Measurements from ENCODE around the gene SORCS2. TPM values are rescaled to one million over a fixed set of nuclear protein-coding genes. Genes with fewer than 3 reads are reported as not detected.
"Not testable (repeated sequence)": the region's sequence is repeated elsewhere in the genome, so short reads cannot be mapped to it uniquely, and the experiment has no call there.

Gene SORCS2
- total RNA-seq, 3 donors from 2014 or later = 0.66 to 1.3 (median 0.80) TPM

- Histone ChIP-seq H3K27me3 (peaks cover 0 to 7% of the 10 kb centered on the region in 2 donors), H3K27ac (no peak overlapping the region), H3K36me3 (no peaks in the 10 kb centered on the region), H3K4me1 (no peaks in the 10 kb centered on the region), H3K9me3 (no peaks in the 10 kb centered on the region), H3K4me3 (no peak overlapping the region)
- no peak for DNase-seq (ENCODE audit: low spot score in 2 of 2)
- no peak for TF ChIP-seq CTCF (IDR thresholded peaks at IDR 0.05)
- TF ChIP-seq POLR2A (IDR thresholded peaks at IDR 0.05) = no peak
- TF ChIP-seq POLR2AphosphoS5 (IDR thresholded peaks at IDR 0.05) = no peak
- intact Hi-C loops (cut with DNase I; ENCODE audit: low total_unique reads) = no loop called here
Measured at GRCh38 chr4:7451434-7451789, 259.1 kb downstream of the SORCS2 start.

- Histone ChIP-seq H3K27me3 (peaks cover 0 to 3% of the 10 kb centered on the region in 2 donors), H3K27ac (no peak overlapping the region), H3K36me3 (no peaks in the 10 kb centered on the region), H3K4me3 (no peak overlapping the region), H3K9me3 (no peaks in the 10 kb centered on the region), H3K4me1 (no peaks in the 10 kb centered on the region)
- DNase-seq (ENCODE audit: low spot score in 2 of 2) = no peak
- TF ChIP-seq POLR2AphosphoS5 (IDR thresholded peaks at IDR 0.05) = no peak
- intact Hi-C loops (cut with DNase I; ENCODE audit: low total_unique reads) = no loop called here
Measured at GRCh38 chr4:7451800-7452199, 259.5 kb downstream of the SORCS2 start.

- H3K4me3 ChIP-seq; H3K36me3 ChIP-seq; H3K27ac ChIP-seq; H3K27me3 ChIP-seq; intact Hi-C loops (cut with DNase I; ENCODE audit: low total_unique reads); DNase-seq (ENCODE audit: low spot score in 2 of 2); H3K9me3 ChIP-seq; H3K4me1 ChIP-seq: not testable (repeated sequence)
Measured at GRCh38 chr4:7452802-7453201, 260.5 kb downstream of the SORCS2 start.

- TF ChIP-seq POLR2A (IDR thresholded peaks at IDR 0.05) (no peak), CTCF (IDR thresholded peaks at IDR 0.05) (no peak), POLR2AphosphoS5 (IDR thresholded peaks at IDR 0.05) (no peak)
- Histone ChIP-seq H3K27ac (no peak overlapping the region), H3K4me1 (no peaks in the 10 kb centered on the region), H3K4me3 (no peak overlapping the region), H3K27me3 (peaks cover 0 to 3% of the 10 kb centered on the region in 2 donors), H3K9me3 (no peaks in the 10 kb centered on the region), H3K36me3 (no peaks in the 10 kb centered on the region)
- no peak for DNase-seq (ENCODE audit: low spot score in 2 of 2)
- intact Hi-C loops (cut with DNase I; ENCODE audit: low total_unique reads) = no loop called here
Measured at GRCh38 chr4:7457201-7458065, 265.1 kb downstream of the SORCS2 start.

GRCh38 chr4:7458066-7458425 lies 265.7 kb downstream of the SORCS2 start:
- H3K27me3 ChIP-seq = peaks cover 0 to 3% of the 10 kb centered on the region in 2 donors

More at GRCh38 chr4:7458066-7458425, 265.7 kb downstream of the SORCS2 start:
- TF ChIP-seq POLR2AphosphoS5 (IDR thresholded peaks at IDR 0.05) (no peak), POLR2A (IDR thresholded peaks at IDR 0.05) (no peak), CTCF (IDR thresholded peaks at IDR 0.05) (no peak)
- H3K9me3 ChIP-seq = no peaks in the 10 kb centered on the region
- intact Hi-C loops (cut with DNase I; ENCODE audit: low total_unique reads) = no loop called here
- no peak overlapping the region for H3K27ac ChIP-seq
- DNase-seq (ENCODE audit: low spot score in 2 of 2) = no peak
- H3K4me3 ChIP-seq = no peak overlapping the region
- no peaks in the 10 kb centered on the region for H3K36me3 ChIP-seq
- H3K4me1 ChIP-seq = no peaks in the 10 kb centered on the region

All from breast epithelium (tissue), 4 donors.